ENCODE results near the gene COL19A1.

The COL19A1 gene

GRCh38 chr6:70136996-70137395 lies 270.6 kb downstream of the COL19A1 start:
- H3K27ac ChIP-seq (ENCODE audit: low read length), result no peak overlapping the region
- peaks cover 2% of the 10 kb centered on the region for H3K4me1 ChIP-seq (ENCODE audit: low read length)
- no peaks in the 10 kb centered on the region for H4K20me1 ChIP-seq (ENCODE audit: insufficient read depth, low read length)
- no peaks in the 10 kb centered on the region for H3K79me2 ChIP-seq (ENCODE audit: low read length)
- TF ChIP-seq EZH2phosphoT487 (IDR thresholded peaks at IDR 0.05; ENCODE audit: low read depth) (no peak), CTCF (IDR thresholded peaks at IDR 0.05; ENCODE audit: low read depth, low read length) (no peak)
- H3K4me2 ChIP-seq (ENCODE audit: low read length), result no peak overlapping the region
- no peaks in the 10 kb centered on the region for H3K27me3 ChIP-seq (ENCODE audit: low read depth, low read length)
- no peaks in the 10 kb centered on the region for H3K9me3 ChIP-seq (ENCODE audit: insufficient read depth, low read length)
- H2AFZ ChIP-seq (ENCODE audit: low read depth, low read length), result no peak overlapping the region
- H3K9ac ChIP-seq (ENCODE audit: low read length), result no peak overlapping the region
- no peaks in the 10 kb centered on the region for H3K36me3 ChIP-seq (replicated peaks; ENCODE audit: low read depth, low read length)
- no peak overlapping the region for H3K4me3 ChIP-seq (ENCODE audit: low read length)

- no peaks in the 10 kb centered on the region for H3K4me1 ChIP-seq (ENCODE audit: low read length)
- H4K20me1 ChIP-seq (ENCODE audit: insufficient read depth, low read length), result no peaks in the 10 kb centered on the region
- H3K27ac ChIP-seq (ENCODE audit: low read length), result no peak overlapping the region
- H3K27me3 ChIP-seq (ENCODE audit: low read depth, low read length), result no peaks in the 10 kb centered on the region
- H3K9ac ChIP-seq (ENCODE audit: low read length), result no peak overlapping the region
- H3K4me3 ChIP-seq (ENCODE audit: low read length), result no peak overlapping the region
- TF ChIP-seq EZH2phosphoT487 (IDR thresholded peaks at IDR 0.05; ENCODE audit: low read depth), result no peak
- TF ChIP-seq CTCF (IDR thresholded peaks at IDR 0.05; ENCODE audit: low read depth, low read length), result no peak
- H3K79me2 ChIP-seq (ENCODE audit: low read length), result no peaks in the 10 kb centered on the region
- no peak overlapping the region for H2AFZ ChIP-seq (ENCODE audit: low read depth, low read length)
- no peak overlapping the region for H3K4me2 ChIP-seq (ENCODE audit: low read length)
- no peaks in the 10 kb centered on the region for H3K36me3 ChIP-seq (replicated peaks; ENCODE audit: low read depth, low read length)
- H3K9me3 ChIP-seq (ENCODE audit: insufficient read depth, low read length), result 0 out of 2 replicates have a peak, but pooled peaks cover 5% of the 10 kb centered on the region
These were observed 274.1 kb downstream of the COL19A1 start for GRCh38 chr6:70140496-70140895.

GRCh38 chr6:70142034-70142433 lies 275.7 kb downstream of the COL19A1 start:
- TF ChIP-seq EZH2phosphoT487 (IDR thresholded peaks at IDR 0.05; ENCODE audit: low read depth), result no peak
- no peak for TF ChIP-seq CTCF (IDR thresholded peaks at IDR 0.05; ENCODE audit: low read depth, low read length)
- Histone ChIP-seq H4K20me1 (ENCODE audit: insufficient read depth, low read length) (no peaks in the 10 kb centered on the region), H3K27ac (ENCODE audit: low read length) (no peak overlapping the region), H3K36me3 (replicated peaks; ENCODE audit: low read depth, low read length) (no peaks in the 10 kb centered on the region), H3K4me3 (ENCODE audit: low read length) (no peak overlapping the region), H3K4me1 (ENCODE audit: low read length) (no peaks in the 10 kb centered on the region), H3K4me2 (ENCODE audit: low read length) (no peak overlapping the region), H3K79me2 (ENCODE audit: low read length) (no peaks in the 10 kb centered on the region), H3K9me3 (ENCODE audit: insufficient read depth, low read length) (0 out of 2 replicates have a peak, but pooled peaks cover 5% of the 10 kb centered on the region), H2AFZ (ENCODE audit: low read depth, low read length) (no peak overlapping the region), H3K27me3 (ENCODE audit: low read depth, low read length) (no peaks in the 10 kb centered on the region), H3K9ac (ENCODE audit: low read length) (no peak overlapping the region)

GRCh38 chr6:70145178-70145577 lies 278.8 kb downstream of the COL19A1 start:
- H3K4me3 ChIP-seq (ENCODE audit: low read length), result no peak overlapping the region
- no peak overlapping the region for H3K4me2 ChIP-seq (ENCODE audit: low read length)
- no peaks in the 10 kb centered on the region for H3K79me2 ChIP-seq (ENCODE audit: low read length)
- no peaks in the 10 kb centered on the region for H3K4me1 ChIP-seq (ENCODE audit: low read length)
- no peak overlapping the region for H3K27ac ChIP-seq (ENCODE audit: low read length)
- no peak overlapping the region for H3K9ac ChIP-seq (ENCODE audit: low read length)
- H2AFZ ChIP-seq (ENCODE audit: low read depth, low read length), result no peak overlapping the region
- H3K36me3 ChIP-seq (replicated peaks; ENCODE audit: low read depth, low read length), result no peaks in the 10 kb centered on the region
- H3K9me3 ChIP-seq (ENCODE audit: insufficient read depth, low read length), result 0 out of 2 replicates have a peak, but pooled peaks cover 5% of the 10 kb centered on the region
- no peaks in the 10 kb centered on the region for H4K20me1 ChIP-seq (ENCODE audit: insufficient read depth, low read length)
- TF ChIP-seq CTCF (IDR thresholded peaks at IDR 0.05; ENCODE audit: low read depth, low read length) (no peak), EZH2phosphoT487 (IDR thresholded peaks at IDR 0.05; ENCODE audit: low read depth) (no peak)
- H3K27me3 ChIP-seq (ENCODE audit: low read depth, low read length), result no peaks in the 10 kb centered on the region

Measured in OCI-LY3 (cell line).